Duodenal mucosa (tissue), 2 donors: ENCODE data around the gene GRIA3.
"Not testable (repeated sequence)": the region's sequence is repeated elsewhere in the genome, so short reads cannot be mapped to it uniquely, and the experiment has no call there.

Experiments
- H3K27ac ChIP-seq: one replicate; pipeline ENCODE4 v1.7.0; 2013; ENCODE audit warnings: low read depth, low read length
- H3K27me3 ChIP-seq, 2 donors: one replicate each; pipeline ENCODE4 v1.7.0; 2013; ENCODE audit warnings: low read length in 2 of 2, control low read depth in 1 of 2; ENCODE audit not compliant: insufficient read depth in 2 of 2, control insufficient read depth in 1 of 2
- H3K36me3 ChIP-seq, 2 donors: one replicate each; pipeline ENCODE4 v1.7.0; 2013; ENCODE audit warnings: low read length in 2 of 2, control low read depth in 1 of 2; ENCODE audit not compliant: insufficient read depth in 2 of 2, control insufficient read depth in 1 of 2
- H3K4me1 ChIP-seq, 2 donors: one replicate each; pipeline ENCODE4 v1.7.0; 2013; ENCODE audit warnings: low read length in 2 of 2, control low read depth in 1 of 2; ENCODE audit not compliant: insufficient read depth in 2 of 2, control insufficient read depth in 1 of 2
- H3K4me3 ChIP-seq, 2 donors: one replicate each; pipeline ENCODE4 v1.7.0; 2013; ENCODE audit warnings: low read length in 2 of 2, low read depth in 1 of 2
- H3K9ac ChIP-seq, 2 donors: one replicate each; pipeline ENCODE4 v1.7.0; 2013; ENCODE audit warnings: low read length in 2 of 2, low read depth in 1 of 2
- H3K9me3 ChIP-seq, 2 donors: one replicate each; pipeline ENCODE4 v1.7.0; 2013; ENCODE audit warnings: low read length in 2 of 2, control low read depth in 1 of 2; ENCODE audit not compliant: control insufficient read depth in 1 of 2

The GRIA3 gene

GRCh38 chrX:123263270-123263669, 79.2 kb downstream of the GRIA3 start:
- Histone ChIP-seq H3K9ac (no peak overlapping the region), H3K27me3 (no peaks in the 10 kb centered on the region), H3K4me1 (no peaks in the 10 kb centered on the region), H3K4me3 (no peak overlapping the region), H3K27ac (no peak overlapping the region), H3K9me3 (no peaks in the 10 kb centered on the region), H3K36me3 (no peaks in the 10 kb centered on the region)

- H3K27me3 ChIP-seq = no peaks in the 10 kb centered on the region
- H3K36me3 ChIP-seq = no peaks in the 10 kb centered on the region
- no peaks in the 10 kb centered on the region for H3K9me3 ChIP-seq
- H3K27ac ChIP-seq = no peak overlapping the region
- no peak overlapping the region for H3K9ac ChIP-seq
- no peaks in the 10 kb centered on the region for H3K4me1 ChIP-seq
- no peak overlapping the region for H3K4me3 ChIP-seq
Observed at GRCh38 chrX:123263747-123264146, 79.7 kb downstream of the GRIA3 start.

DNA sequence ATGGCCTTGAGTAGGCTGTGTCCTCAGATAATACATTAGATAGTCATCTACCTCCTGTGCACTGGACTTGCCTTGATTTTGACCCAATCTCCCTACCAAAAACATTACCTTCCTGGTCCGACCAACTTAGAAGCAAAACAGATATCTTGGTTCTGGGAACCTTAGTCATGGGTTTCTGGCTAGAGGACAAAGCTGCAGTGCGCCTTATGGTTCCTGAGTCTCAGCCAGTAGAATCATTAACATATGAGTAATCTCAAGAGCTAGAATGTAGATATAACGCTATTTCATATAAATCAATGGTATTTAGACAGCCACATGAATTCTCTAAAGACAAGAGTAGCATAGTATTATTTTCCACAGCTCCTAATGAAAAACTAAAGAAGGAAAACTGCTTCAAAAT, 83.1 kb downstream of the GRIA3 start:
- Histone ChIP-seq H3K9ac (no peak overlapping the region), H3K27ac (no peak overlapping the region), H3K36me3 (no peaks in the 10 kb centered on the region), H3K27me3 (no peaks in the 10 kb centered on the region), H3K4me1 (no peaks in the 10 kb centered on the region), H3K9me3 (no peaks in the 10 kb centered on the region), H3K4me3 (no peak overlapping the region)

GRCh38 chrX:123271902-123272301, 87.8 kb downstream of the GRIA3 start:
- no peak overlapping the region for H3K9ac ChIP-seq
- H3K27ac ChIP-seq = no peak overlapping the region
- no peaks in the 10 kb centered on the region for H3K36me3 ChIP-seq
- no peaks in the 10 kb centered on the region for H3K9me3 ChIP-seq
- H3K4me3 ChIP-seq = no peak overlapping the region
- H3K4me1 ChIP-seq = no peaks in the 10 kb centered on the region
- no peaks in the 10 kb centered on the region for H3K27me3 ChIP-seq

GRCh38 chrX:123272630-123273029, 88.6 kb downstream of the GRIA3 start:
- Histone ChIP-seq H3K27ac (no peak overlapping the region), H3K4me1 (no peaks in the 10 kb centered on the region), H3K36me3 (no peaks in the 10 kb centered on the region), H3K4me3 (no peak overlapping the region), H3K9me3 (no peaks in the 10 kb centered on the region), H3K27me3 (no peaks in the 10 kb centered on the region), H3K9ac (no peak overlapping the region)

DNA sequence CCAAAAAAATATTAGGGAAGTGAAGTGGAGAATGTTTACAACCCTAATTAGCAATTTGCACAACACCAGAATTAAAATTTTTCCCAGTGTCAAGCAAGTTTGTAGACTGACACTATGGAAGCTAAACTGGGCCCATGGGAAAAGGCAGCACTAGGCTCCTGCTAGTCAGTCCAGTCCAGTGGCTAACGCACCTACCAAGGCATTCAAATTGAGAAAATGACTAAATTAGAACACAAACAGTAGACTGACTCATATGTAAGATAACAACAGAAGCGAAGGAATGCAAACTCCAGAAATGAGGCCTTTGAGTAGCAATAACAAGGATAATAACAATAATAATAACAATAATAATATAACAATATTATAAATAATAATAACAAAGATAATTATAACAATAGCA, 90.7 kb downstream of the GRIA3 start:
- Histone ChIP-seq H3K9ac (no peak overlapping the region), H3K4me3 (no peak overlapping the region), H3K27ac (no peak overlapping the region)

DNA sequence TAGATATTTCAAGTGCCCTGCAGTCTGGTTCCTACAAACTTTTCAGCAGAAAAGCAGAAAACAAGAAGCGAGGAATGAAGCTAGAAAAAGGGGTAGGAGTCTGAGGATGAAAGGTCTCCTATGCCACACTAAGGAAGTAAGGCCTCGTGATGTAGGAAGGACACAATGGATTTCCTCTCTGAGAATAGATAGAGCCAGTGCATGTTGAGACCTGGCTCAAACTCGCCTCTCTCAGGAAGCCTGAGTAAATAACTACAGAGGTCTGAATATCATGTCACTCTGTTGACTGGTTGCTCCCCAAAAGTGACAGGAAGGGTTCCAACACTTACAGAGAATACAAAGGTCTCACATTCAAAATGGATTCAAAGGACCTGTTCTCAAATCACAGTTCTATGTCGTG, 93.3 kb downstream of the GRIA3 start:
- Histone ChIP-seq H3K4me1 (no peaks in the 10 kb centered on the region), H3K9me3 (no peaks in the 10 kb centered on the region), H3K27me3 (no peaks in the 10 kb centered on the region), H3K36me3 (no peaks in the 10 kb centered on the region), H3K9ac (no peak overlapping the region), H3K4me3 (no peak overlapping the region), H3K27ac (no peak overlapping the region)

More for the DNA sequence above, 90.7 kb downstream of the GRIA3 start:
- Histone ChIP-seq H3K9me3 (no peaks in the 10 kb centered on the region), H3K4me1 (no peaks in the 10 kb centered on the region), H3K36me3 (no peaks in the 10 kb centered on the region), H3K27me3 (no peaks in the 10 kb centered on the region)

- H3K9me3 ChIP-seq = no peaks in the 10 kb centered on the region
- no peak overlapping the region for H3K9ac ChIP-seq
- no peak overlapping the region for H3K4me3 ChIP-seq
- no peaks in the 10 kb centered on the region for H3K36me3 ChIP-seq
- no peak overlapping the region for H3K27ac ChIP-seq
- no peaks in the 10 kb centered on the region for H3K27me3 ChIP-seq
- no peaks in the 10 kb centered on the region for H3K4me1 ChIP-seq
Observed at GRCh38 chrX:123277821-123278220, 93.7 kb downstream of the GRIA3 start.

GRCh38 chrX:123282241-123282640, 98.2 kb downstream of the GRIA3 start:
- Histone ChIP-seq H3K27ac (no peak overlapping the region), H3K4me3 (no peak overlapping the region), H3K4me1 (no peaks in the 10 kb centered on the region), H3K9me3 (no peaks in the 10 kb centered on the region), H3K36me3 (no peaks in the 10 kb centered on the region), H3K9ac (no peak overlapping the region), H3K27me3 (no peaks in the 10 kb centered on the region)

GRCh38 chrX:123283407-123283806, 99.3 kb downstream of the GRIA3 start:
- H3K9me3 ChIP-seq, H3K4me1 ChIP-seq, H3K4me3 ChIP-seq, H3K27me3 ChIP-seq, H3K27ac ChIP-seq, H3K36me3 ChIP-seq, H3K9ac ChIP-seq: not testable (repeated sequence)

- no peaks in the 10 kb centered on the region for H3K36me3 ChIP-seq
- H3K27ac ChIP-seq = no peak overlapping the region
- H3K9ac ChIP-seq = no peak overlapping the region
- no peaks in the 10 kb centered on the region for H3K4me1 ChIP-seq
- no peak overlapping the region for H3K4me3 ChIP-seq
- no peaks in the 10 kb centered on the region for H3K27me3 ChIP-seq
- no peaks in the 10 kb centered on the region for H3K9me3 ChIP-seq
Observed at GRCh38 chrX:123291623-123292022, 107.5 kb downstream of the GRIA3 start.
